ENCODE results near the gene TRAPPC10.

TRAPPC10 gene

GRCh38 chr21:44011579-44012473 lies at the start of gene TRAPPC10:
TSS of gene TRAPPC10 (plus strand) at chr21:44012309. CDS start at chr21:44012494, 185 bp downstream.
- peak; percentile 78 for DNase-seq

- no peak for DNase-seq
These were observed 46.1 kb upstream of the TRAPPC10 start for GRCh38 chr21:43965911-43966585.

GRCh38 chr21:43966946-43967512 lies 45.1 kb upstream of the TRAPPC10 start:
- no peak for DNase-seq

- no peak for DNase-seq
These were observed 44.1 kb upstream of the TRAPPC10 start for GRCh38 chr21:43967981-43968380.

- no peak for DNase-seq
These were observed 43.5 kb upstream of the TRAPPC10 start for GRCh38 chr21:43968410-43969114.

GRCh38 chr21:43969115-43969444 lies 43.0 kb upstream of the TRAPPC10 start:
- no peak for DNase-seq

GRCh38 chr21:43970551-43970950 lies 41.6 kb upstream of the TRAPPC10 start:
- no peak for DNase-seq

- DNase-seq, result no peak
These were observed 40.7 kb upstream of the TRAPPC10 start for GRCh38 chr21:43971201-43971991.

GRCh38 chr21:43971992-43972255 lies 40.2 kb upstream of the TRAPPC10 start:
- DNase-seq, result no peak

- DNase-seq, result no peak
These were observed 39.1 kb upstream of the TRAPPC10 start for GRCh38 chr21:43972850-43973633.

- DNase-seq, result no peak
These were observed 38.5 kb upstream of the TRAPPC10 start for GRCh38 chr21:43973634-43973955.

- DNase-seq, result no peak
These were observed 37.2 kb upstream of the TRAPPC10 start for GRCh38 chr21:43974791-43975468.

- DNase-seq, result peak; percentile 64
These were observed 36.5 kb upstream of the TRAPPC10 start for GRCh38 chr21:43975469-43976098.

- DNase-seq, result no peak
These were observed 35.4 kb upstream of the TRAPPC10 start for GRCh38 chr21:43976661-43977060.

- no peak for DNase-seq
These were observed 34.0 kb upstream of the TRAPPC10 start for GRCh38 chr21:43978060-43978459.

- DNase-seq, result no peak
These were observed 32.5 kb upstream of the TRAPPC10 start for GRCh38 chr21:43979654-43980053.

GRCh38 chr21:43981151-43981870 lies 30.8 kb upstream of the TRAPPC10 start:
- no peak for DNase-seq

GRCh38 chr21:43981871-43982210 lies 30.3 kb upstream of the TRAPPC10 start:
- no peak for DNase-seq

- DNase-seq, result no peak
These were observed 29.5 kb upstream of the TRAPPC10 start for GRCh38 chr21:43982489-43983078.

- DNase-seq, result no peak
These were observed 28.7 kb upstream of the TRAPPC10 start for GRCh38 chr21:43983390-43983789.
